ENCODE measurements around the gene POLE. TPM values are rescaled to one million over a fixed set of nuclear protein-coding genes. Genes with fewer than 3 reads are reported as not detected.
A peak's percentile ranks its signal among the peaks of the same experiment; 100 is the strongest.

Gene POLE, protein sequence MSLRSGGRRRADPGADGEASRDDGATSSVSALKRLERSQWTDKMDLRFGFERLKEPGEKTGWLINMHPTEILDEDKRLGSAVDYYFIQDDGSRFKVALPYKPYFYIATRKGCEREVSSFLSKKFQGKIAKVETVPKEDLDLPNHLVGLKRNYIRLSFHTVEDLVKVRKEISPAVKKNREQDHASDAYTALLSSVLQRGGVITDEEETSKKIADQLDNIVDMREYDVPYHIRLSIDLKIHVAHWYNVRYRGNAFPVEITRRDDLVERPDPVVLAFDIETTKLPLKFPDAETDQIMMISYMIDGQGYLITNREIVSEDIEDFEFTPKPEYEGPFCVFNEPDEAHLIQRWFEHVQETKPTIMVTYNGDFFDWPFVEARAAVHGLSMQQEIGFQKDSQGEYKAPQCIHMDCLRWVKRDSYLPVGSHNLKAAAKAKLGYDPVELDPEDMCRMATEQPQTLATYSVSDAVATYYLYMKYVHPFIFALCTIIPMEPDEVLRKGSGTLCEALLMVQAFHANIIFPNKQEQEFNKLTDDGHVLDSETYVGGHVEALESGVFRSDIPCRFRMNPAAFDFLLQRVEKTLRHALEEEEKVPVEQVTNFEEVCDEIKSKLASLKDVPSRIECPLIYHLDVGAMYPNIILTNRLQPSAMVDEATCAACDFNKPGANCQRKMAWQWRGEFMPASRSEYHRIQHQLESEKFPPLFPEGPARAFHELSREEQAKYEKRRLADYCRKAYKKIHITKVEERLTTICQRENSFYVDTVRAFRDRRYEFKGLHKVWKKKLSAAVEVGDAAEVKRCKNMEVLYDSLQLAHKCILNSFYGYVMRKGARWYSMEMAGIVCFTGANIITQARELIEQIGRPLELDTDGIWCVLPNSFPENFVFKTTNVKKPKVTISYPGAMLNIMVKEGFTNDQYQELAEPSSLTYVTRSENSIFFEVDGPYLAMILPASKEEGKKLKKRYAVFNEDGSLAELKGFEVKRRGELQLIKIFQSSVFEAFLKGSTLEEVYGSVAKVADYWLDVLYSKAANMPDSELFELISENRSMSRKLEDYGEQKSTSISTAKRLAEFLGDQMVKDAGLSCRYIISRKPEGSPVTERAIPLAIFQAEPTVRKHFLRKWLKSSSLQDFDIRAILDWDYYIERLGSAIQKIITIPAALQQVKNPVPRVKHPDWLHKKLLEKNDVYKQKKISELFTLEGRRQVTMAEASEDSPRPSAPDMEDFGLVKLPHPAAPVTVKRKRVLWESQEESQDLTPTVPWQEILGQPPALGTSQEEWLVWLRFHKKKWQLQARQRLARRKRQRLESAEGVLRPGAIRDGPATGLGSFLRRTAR (N-terminal part only)
- total RNA-seq (10 to 100 TPM; 13.0 to 22.1 (median 15.8) TPM), polyA plus RNA-seq (10.6 TPM)
- long read RNA-seq, donor 1, partial matches to known transcripts, result 7 of 9 reads
- long read RNA-seq, donor 1, other reads (novel, unspliced or antisense), result 1 of 9 reads
- long read RNA-seq, donor 2, full-length matches to known transcripts, result 1 of 6 reads
- long read RNA-seq, donor 2, partial matches to known transcripts, result 3 of 6 reads
- long read RNA-seq, donor 2, other reads (novel, unspliced or antisense), result 2 of 6 reads
- long read RNA-seq, donor 3, partial matches to known transcripts, result 10 of 15 reads
- long read RNA-seq, donor 3, other reads (novel, unspliced or antisense), result 2 of 15 reads
- long read RNA-seq, donor 4, partial matches to known transcripts, result 2 of 3 reads
- long read RNA-seq, donor 4, other reads (novel, unspliced or antisense), result 1 of 3 reads

DNA sequence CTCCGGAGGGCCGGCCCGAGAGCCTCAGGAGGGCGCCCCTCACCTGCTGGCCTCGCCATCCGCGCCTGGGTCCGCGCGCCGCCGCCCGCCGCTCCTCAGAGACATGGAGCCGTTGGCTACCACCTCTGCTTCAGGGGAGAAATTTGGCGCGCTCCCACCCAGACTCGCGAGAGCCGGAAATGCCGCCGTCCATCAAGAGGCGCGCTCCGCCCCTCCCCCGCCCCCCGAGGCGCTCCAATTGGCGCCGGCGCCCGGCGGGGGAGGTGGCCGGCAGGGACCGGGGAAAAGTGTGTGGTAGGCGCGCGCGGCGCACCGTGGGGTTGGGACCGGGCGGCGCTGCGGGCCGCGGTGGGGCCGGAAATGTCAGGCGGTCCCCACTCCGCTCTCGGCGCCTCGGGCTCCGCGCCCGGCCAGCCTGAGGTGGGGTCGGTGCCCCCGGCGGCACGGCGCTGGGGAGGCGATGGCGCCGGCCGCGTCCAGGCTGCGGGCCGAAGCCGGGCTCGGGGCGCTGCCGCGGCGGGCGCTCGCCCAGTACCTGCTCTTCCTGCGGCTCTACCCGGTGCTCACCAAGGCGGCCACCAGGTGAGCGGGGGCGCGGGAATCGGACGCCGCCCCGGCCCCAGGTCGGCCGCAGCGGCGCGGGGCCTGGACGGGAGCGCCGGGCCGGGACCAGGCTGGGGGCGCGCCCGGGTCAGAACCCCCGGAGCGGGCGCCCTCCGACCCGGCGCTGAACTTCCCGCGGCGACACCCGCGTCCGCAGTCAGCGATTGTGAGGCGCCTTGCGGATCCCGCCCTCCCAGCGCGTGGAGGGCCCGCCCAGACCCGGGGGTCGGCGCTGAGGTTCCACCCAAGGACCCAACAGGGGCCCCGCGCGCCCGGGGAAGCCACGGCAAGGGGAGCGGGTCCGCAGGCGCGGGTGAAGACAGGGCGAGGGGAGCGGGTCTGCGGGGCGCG lies at the start of gene POLE, which contains the start of gene PXMP2:
TSS of gene POLE (minus strand) at position 132 of the 954 bp plus-strand sequence. CDS start at position 105, 27 bp downstream.
TSS of gene PXMP2 (plus strand) at position 377 of the 954 bp plus-strand sequence. CDS start at position 461, 84 bp downstream.
- DNase-seq, result peak; percentile 96 to 99 (median 99)
- peak within 1 kb of the TSS; percentile 94 for H3K4me3 ChIP-seq (ENCODE audit: low read length)
- no peaks in the 10 kb centered on the region for H3K27me3 ChIP-seq (ENCODE audit: control insufficient read depth, insufficient read depth)
- H3K4me1 ChIP-seq (ENCODE audit: control insufficient read depth, insufficient read depth, low read length), result no peaks in the 10 kb centered on the region
- no peaks in the 10 kb centered on the region for H3K9me3 ChIP-seq (ENCODE audit: control insufficient read depth, low read length)
- WGBS, result under 1% methylated on average over 134 of the region's 134 CpGs
- peak; percentile 99 for ATAC-seq
- intact Hi-C loops (cut with DNase I), result no loop called here
- H3K27ac ChIP-seq (ENCODE audit: low read length), result peak within 1 kb of the TSS; percentile 82

DNA sequence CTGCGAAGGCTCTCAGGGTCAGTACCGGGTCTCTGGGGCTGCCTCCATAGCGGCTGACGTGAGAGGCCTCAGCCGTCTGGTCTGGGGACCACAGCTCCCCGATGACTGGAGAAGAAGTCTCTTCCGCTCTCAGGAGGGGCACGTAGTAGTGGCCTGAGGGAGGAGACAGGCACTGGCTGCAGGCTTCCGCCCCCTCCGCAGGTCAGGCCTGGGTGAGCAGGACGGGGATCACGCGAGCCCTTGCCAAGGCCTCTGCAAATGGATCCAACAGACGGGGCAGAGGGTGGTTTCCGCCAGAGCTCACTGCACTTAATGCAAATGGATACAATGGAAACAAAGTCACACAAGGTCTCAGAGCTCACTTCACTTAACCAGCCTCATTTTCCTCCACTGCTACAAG lies 49.8 kb upstream of the POLE start:
- intact Hi-C loops (cut with DNase I), result no loop called here
- no peaks in the 10 kb centered on the region for H3K27me3 ChIP-seq (ENCODE audit: control insufficient read depth, insufficient read depth)
- no peak overlapping the region for H3K27ac ChIP-seq (ENCODE audit: low read length)
- H3K4me1 ChIP-seq (ENCODE audit: control insufficient read depth, insufficient read depth, low read length), result no peaks in the 10 kb centered on the region
- no peak overlapping the region for H3K4me3 ChIP-seq (ENCODE audit: low read length)
- DNase-seq (peak in 1 of 3 donors; percentile 29), ATAC-seq (peak in 1 of 2 donors; percentile 18)
- 91% methylated on average over 15 of the region's 15 CpGs for WGBS
- H3K9me3 ChIP-seq (ENCODE audit: control insufficient read depth, low read length), result no peaks in the 10 kb centered on the region

DNA sequence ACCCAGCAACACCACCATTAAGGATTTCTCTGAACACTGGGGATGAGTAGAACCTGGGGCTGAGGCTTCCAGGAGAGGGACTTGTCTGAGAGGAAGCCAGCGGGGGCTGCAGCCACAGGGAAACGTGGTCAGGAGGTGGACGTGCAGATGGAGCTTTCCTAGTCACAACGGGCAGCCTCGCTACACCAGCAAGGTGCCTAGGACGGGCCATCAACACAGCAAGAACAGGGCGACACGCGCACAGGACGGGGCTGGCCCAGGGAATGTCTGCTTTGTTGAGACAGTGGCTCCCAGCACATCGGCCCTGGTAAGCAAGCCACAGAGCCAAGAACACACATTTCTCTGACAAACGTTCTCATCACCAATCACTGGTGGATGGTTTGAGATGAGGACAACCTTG lies 49.2 kb upstream of the POLE start:
- DNase-seq, result peak in 1 of 3 donors; percentile 28
- no peak overlapping the region for H3K27ac ChIP-seq (ENCODE audit: low read length)
- 90% methylated on average over 12 of the region's 12 CpGs for WGBS
- no peaks in the 10 kb centered on the region for H3K27me3 ChIP-seq (ENCODE audit: control insufficient read depth, insufficient read depth)
- no peak overlapping the region for H3K4me3 ChIP-seq (ENCODE audit: low read length)
- ATAC-seq, result no peak
- no peaks in the 10 kb centered on the region for H3K9me3 ChIP-seq (ENCODE audit: control insufficient read depth, low read length)
- intact Hi-C loops (cut with DNase I), result no loop called here
- no peaks in the 10 kb centered on the region for H3K4me1 ChIP-seq (ENCODE audit: control insufficient read depth, insufficient read depth, low read length)

DNA sequence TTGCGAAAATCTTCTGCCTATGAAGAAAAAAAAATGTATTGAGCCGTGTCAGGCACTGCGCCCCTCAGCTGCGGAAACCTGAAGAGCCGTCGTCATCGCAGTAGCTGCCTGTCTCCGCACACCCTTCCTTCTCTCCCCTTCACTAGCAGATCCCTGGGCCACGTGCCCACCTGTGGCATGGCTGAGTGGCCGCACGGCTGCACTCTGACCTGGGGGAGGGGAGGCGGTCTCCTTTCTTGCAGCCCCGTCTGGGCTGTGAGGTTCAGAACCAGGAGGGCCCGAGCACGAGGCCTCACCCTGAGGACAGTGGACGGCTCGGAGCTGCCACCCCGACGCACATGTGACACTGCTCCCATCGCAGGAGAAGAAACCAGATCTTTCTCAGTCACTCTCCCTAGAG lies 48.4 kb upstream of the POLE start:
- WGBS, result 86% methylated on average over 20 of the region's 20 CpGs
- H3K9me3 ChIP-seq (ENCODE audit: control insufficient read depth, low read length), result no peaks in the 10 kb centered on the region
- DNase-seq, result peak in 1 of 3 donors; percentile 45
- intact Hi-C loops (cut with DNase I), result no loop called here
- H3K4me3 ChIP-seq (ENCODE audit: low read length), result no peak overlapping the region
- H3K27ac ChIP-seq (ENCODE audit: low read length), result no peak overlapping the region
- no peaks in the 10 kb centered on the region for H3K4me1 ChIP-seq (ENCODE audit: control insufficient read depth, insufficient read depth, low read length)
- no peak for ATAC-seq
- H3K27me3 ChIP-seq (ENCODE audit: control insufficient read depth, insufficient read depth), result no peaks in the 10 kb centered on the region

DNA sequence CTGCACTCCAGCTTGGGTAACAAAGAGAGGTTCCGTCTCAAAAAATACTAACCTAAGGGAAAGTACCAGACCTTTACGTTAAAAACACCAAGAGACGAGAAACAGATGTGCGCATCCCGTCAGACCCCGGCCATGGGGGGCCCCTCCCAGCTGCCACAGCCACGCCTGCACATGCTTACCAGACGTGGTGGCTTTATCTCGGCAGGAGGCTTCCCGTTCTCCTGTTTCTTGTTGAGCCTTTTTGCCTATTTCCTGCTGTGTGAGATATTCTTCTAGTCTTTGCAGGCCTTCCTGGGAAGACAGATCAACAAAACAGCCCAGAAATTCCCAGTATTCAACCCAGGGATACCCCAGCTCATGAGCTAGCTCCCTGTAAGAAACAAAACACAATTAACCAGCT lies 47.1 kb upstream of the POLE start:
- no peak overlapping the region for H3K4me3 ChIP-seq (ENCODE audit: low read length)
- H3K9me3 ChIP-seq (ENCODE audit: control insufficient read depth, low read length), result no peaks in the 10 kb centered on the region
- no peak for ATAC-seq
- no peaks in the 10 kb centered on the region for H3K4me1 ChIP-seq (ENCODE audit: control insufficient read depth, insufficient read depth, low read length)
- no peaks in the 10 kb centered on the region for H3K27me3 ChIP-seq (ENCODE audit: control insufficient read depth, insufficient read depth)
- 69% methylated on average over 10 of the region's 10 CpGs for WGBS
- DNase-seq, result peak in 1 of 3 donors; percentile 53
- intact Hi-C loops (cut with DNase I), result no loop called here
- no peak overlapping the region for H3K27ac ChIP-seq (ENCODE audit: low read length)

DNA sequence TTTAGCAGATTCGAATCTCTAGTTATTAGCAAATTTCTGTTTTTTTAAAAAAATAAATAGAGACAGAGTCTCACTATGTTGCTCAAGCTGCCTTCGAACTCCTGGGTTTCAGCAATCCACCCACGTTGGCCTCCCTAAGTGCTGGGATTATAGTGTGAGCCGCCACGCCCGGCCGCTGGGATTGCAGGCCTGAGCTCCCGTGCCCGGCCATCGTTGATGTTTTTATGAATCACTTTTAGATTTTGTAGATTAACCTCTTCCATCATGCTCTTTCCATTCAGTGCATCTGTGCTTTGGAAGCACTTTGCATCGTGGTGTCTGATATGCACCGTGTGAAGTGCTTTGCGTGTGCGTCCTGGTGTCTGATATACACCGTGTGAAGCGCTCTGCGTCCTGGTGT lies 44.4 kb upstream of the POLE start:
- 88% methylated on average over 17 of the region's 17 CpGs for WGBS
- Histone ChIP-seq H3K4me1 (ENCODE audit: control insufficient read depth, insufficient read depth, low read length) (no peaks in the 10 kb centered on the region), H3K9me3 (ENCODE audit: control insufficient read depth, low read length) (no peaks in the 10 kb centered on the region), H3K27ac (ENCODE audit: low read length) (no peak overlapping the region), H3K4me3 (ENCODE audit: low read length) (no peak overlapping the region), H3K27me3 (ENCODE audit: control insufficient read depth, insufficient read depth) (no peaks in the 10 kb centered on the region)
- ATAC-seq (no peak), DNase-seq (peak in 1 of 3 donors; percentile 16)
- intact Hi-C loops (cut with DNase I), result no loop called here

DNA sequence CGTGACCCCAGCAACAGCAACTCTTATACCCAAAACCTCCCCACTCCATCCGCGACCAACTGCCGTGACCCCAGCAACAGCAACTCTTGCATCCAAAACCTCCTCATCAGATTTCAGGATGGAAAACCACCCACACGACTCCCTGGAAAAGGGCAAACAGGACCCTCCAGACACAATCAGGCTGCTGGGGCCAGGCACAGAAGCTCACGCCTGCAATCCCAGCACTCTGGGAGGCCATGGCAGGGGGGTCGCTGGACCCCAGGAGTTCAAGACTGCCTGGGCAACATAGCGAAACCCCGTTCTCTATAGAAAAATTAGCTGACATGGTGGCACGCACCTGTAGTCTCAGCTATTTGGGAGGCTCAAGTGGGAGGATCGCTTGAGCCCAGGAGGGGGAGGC lies 43.2 kb upstream of the POLE start:
- DNase-seq, result peak in 1 of 3 donors; percentile 2
- intact Hi-C loops (cut with DNase I), result no loop called here
- WGBS, result 93% methylated on average over 11 of the region's 11 CpGs
- Histone ChIP-seq H3K27ac (ENCODE audit: low read length) (no peak overlapping the region), H3K9me3 (ENCODE audit: control insufficient read depth, low read length) (no peaks in the 10 kb centered on the region), H3K4me3 (ENCODE audit: low read length) (no peak overlapping the region), H3K27me3 (ENCODE audit: control insufficient read depth, insufficient read depth) (no peaks in the 10 kb centered on the region), H3K4me1 (ENCODE audit: control insufficient read depth, insufficient read depth, low read length) (no peaks in the 10 kb centered on the region)
- no peak for ATAC-seq

DNA sequence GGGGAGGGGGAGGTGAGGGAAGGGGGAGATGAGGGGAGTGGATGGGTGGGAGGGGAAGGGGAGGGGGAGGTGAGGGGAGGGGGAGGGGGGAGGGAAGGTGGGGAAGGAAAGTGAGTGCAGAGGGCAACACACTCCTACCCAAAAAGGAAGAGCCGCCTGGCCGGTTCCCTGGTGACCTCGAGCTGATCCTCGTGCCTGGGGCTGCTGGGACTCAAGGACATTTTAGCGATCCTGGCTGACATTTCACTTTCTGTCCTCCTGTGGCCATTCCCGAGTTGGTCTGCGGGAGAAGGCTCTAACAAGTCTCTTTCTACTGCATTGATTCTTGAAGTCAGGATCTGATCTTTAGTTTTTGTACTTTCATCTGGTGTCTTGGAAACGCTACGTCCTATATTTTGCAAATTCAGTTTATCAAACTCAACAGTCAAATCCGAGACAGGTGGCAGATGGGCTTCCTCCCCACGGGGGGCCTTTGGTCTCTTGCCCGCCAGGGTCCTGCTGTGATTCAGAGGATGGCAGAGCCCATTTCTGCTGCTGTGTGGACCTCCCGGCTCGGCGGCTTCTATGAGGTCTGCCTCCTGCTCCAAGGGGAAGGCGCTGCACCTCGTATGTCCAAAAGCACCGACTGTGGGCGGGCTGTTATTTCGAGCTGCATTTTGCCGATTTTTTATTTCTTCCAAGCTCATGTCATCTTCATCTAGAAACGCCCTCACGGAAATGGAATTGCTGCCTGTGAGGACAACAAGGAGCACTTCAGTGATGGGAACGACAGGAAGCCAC lies 42.6 kb upstream of the POLE start:
- WGBS, result 83% methylated on average over 24 of the region's 24 CpGs
- no peak overlapping the region for H3K4me3 ChIP-seq (ENCODE audit: low read length)
- DNase-seq, result peak in 1 of 3 donors; percentile 42
- ATAC-seq, result no peak
- no peaks in the 10 kb centered on the region for H3K4me1 ChIP-seq (ENCODE audit: control insufficient read depth, insufficient read depth, low read length)
- H3K27ac ChIP-seq (ENCODE audit: low read length), result no peak overlapping the region
- H3K27me3 ChIP-seq (ENCODE audit: control insufficient read depth, insufficient read depth), result no peaks in the 10 kb centered on the region
- intact Hi-C loops (cut with DNase I), result no loop called here
- no peaks in the 10 kb centered on the region for H3K9me3 ChIP-seq (ENCODE audit: control insufficient read depth, low read length)

DNA sequence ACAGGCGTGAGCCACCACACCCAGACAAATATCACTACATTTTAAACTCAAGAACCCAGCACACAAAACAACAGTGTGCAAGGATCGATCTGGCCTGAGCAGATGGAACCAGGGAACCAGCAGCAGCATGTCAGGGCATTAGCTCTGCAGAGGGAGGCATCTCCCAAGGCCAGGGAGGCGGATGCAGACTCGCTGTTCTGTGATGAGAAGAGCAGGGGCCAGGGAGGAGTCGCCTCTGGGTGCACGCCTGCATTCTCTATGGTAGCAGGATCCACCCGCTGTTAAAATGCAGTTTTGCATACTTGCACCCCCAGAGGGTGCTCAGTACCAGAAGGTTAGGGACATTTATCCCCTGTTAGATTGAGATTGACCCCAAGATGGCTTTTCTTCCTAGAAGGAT lies 41.4 kb upstream of the POLE start:
- H3K4me3 ChIP-seq (ENCODE audit: low read length), result no peak overlapping the region
- no peak for ATAC-seq
- H3K27ac ChIP-seq (ENCODE audit: low read length), result no peak overlapping the region
- peak in 1 of 3 donors; percentile 29 for DNase-seq
- H3K27me3 ChIP-seq (ENCODE audit: control insufficient read depth, insufficient read depth), result no peaks in the 10 kb centered on the region
- no peaks in the 10 kb centered on the region for H3K4me1 ChIP-seq (ENCODE audit: control insufficient read depth, insufficient read depth, low read length)
- H3K9me3 ChIP-seq (ENCODE audit: control insufficient read depth, low read length), result no peaks in the 10 kb centered on the region
- intact Hi-C loops (cut with DNase I), result no loop called here
- 98% methylated on average over 7 of the region's 7 CpGs for WGBS

Measured in right cardiac atrium (tissue), 5 donors.